ENCODE data around the gene NFATC2.

- TF ChIP-seq CTCF (IDR thresholded peaks at IDR 0.05): no peak
- TF ChIP-seq POLR2A (IDR thresholded peaks at IDR 0.05): no peak
These were observed 96.9 kb downstream of the NFATC2 start for GRCh38 chr20:51445591-51445990.

Measured in uterus (tissue), 2 donors.